Endothelial cell (in vitro differentiated cells): ENCODE results near the gene MAST1. TPM values are rescaled to one million over a fixed set of nuclear protein-coding genes. Genes with fewer than 3 reads are reported as not detected.

Experiments
- DNase-seq: peaks from one replicate; pipeline ENCODE4 v3.0.0; 2021; ENCODE audit warnings: low spot score
- H3K27ac Mint-ChIP-seq: one replicate; pipeline ENCODE4 v1.8.0; 2021; ENCODE audit warnings: mixed read lengths, inconsistent platforms; ENCODE audit not compliant: unreplicated experiment
- H3K27me3 Mint-ChIP-seq: one replicate; pipeline ENCODE4 v1.8.0; 2021; ENCODE audit warnings: mild to moderate bottlenecking, moderate library complexity, mixed read lengths, inconsistent platforms; ENCODE audit not compliant: unreplicated experiment
- H3K36me3 Mint-ChIP-seq: one replicate; pipeline ENCODE4 v1.8.0; 2021; ENCODE audit warnings: mild to moderate bottlenecking, low read depth, mixed read lengths, inconsistent platforms; ENCODE audit not compliant: unreplicated experiment
- H3K4me1 Mint-ChIP-seq: one replicate; pipeline ENCODE4 v1.8.0; 2021; ENCODE audit warnings: mild to moderate bottlenecking, mixed read lengths, inconsistent platforms; ENCODE audit not compliant: unreplicated experiment
- H3K4me3 Mint-ChIP-seq: one replicate; pipeline ENCODE4 v1.8.0; 2021; ENCODE audit warnings: mild to moderate bottlenecking, mixed read lengths, inconsistent platforms; ENCODE audit not compliant: unreplicated experiment
- H3K9me3 Mint-ChIP-seq: one replicate; pipeline ENCODE4 v1.8.0; 2021; ENCODE audit warnings: mixed read lengths, inconsistent platforms; ENCODE audit not compliant: unreplicated experiment
- CTCF ChIP-seq: fragments of 200-600 bp; sonication (generic); IDR thresholded peaks from one replicate; pipeline ENCODE4 v1.5.0; 2021; ENCODE audit warnings: antibody characterized with exemption; ENCODE audit not compliant: unreplicated experiment
- total RNA-seq: library from RNA; stranded (reverse); fragmentation: NEBNext Ultra II Directional; extraction: Animal tissue kit (Norgen Biotek cat#: 25700); gene quantifications from one replicate; pipeline ENCODE4 v1.2.1, GENCODE V29; 2021; ENCODE audit not compliant: unreplicated experiment

MAST1 gene
- total RNA-seq, 1 donor from 2014 or later = 4.1 TPM

DNA sequence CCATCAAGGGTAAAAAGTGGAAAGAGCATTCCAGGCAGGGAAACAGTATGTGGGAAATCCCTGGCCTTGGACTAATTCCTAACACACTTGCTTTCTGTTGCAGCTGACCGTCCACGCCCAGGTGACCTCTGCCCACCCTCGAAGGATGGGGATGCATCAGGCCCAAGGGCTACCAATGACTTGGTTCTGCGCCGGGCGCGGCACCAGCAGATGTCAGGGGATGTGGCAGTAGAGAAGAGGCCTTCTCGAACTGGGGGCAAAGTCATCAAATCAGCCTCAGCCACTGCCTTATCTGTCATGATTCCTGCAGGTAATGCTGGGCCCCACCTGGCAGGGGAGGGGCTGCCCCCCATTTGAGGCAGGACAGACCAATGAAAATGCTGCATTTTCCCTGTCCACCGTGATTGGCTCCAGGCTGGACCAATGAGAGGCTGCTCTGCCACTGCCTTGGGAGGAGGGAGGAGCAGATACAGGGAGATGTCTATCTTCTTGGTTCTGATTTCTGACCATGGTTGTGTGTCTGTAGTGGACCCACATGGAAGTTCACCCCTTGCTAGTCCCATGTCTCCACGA, 30.3 kb downstream of the MAST1 start:
- peaks cover 4% of the 10 kb centered on the region for H3K4me1 Mint-ChIP-seq
- peak overlapping the region; percentile 77 for H3K27ac Mint-ChIP-seq
- TF ChIP-seq CTCF = no peak
- H3K27me3 Mint-ChIP-seq = peaks cover 9% of the 10 kb centered on the region
- DNase-seq = no peak
- no peaks in the 10 kb centered on the region for H3K9me3 Mint-ChIP-seq
- H3K36me3 Mint-ChIP-seq = peaks cover 15% of the 10 kb centered on the region
- H3K4me3 Mint-ChIP-seq = peak overlapping the region; percentile 81

- DNase-seq = no peak
- Mint-ChIP-seq H3K4me1 (peaks cover 4% of the 10 kb centered on the region), H3K36me3 (peaks cover 15% of the 10 kb centered on the region), H3K27ac (no peak overlapping the region), H3K9me3 (no peaks in the 10 kb centered on the region), H3K4me3 (peak overlapping the region; percentile 63), H3K27me3 (peaks cover 8% of the 10 kb centered on the region)
- no peak for TF ChIP-seq CTCF
Measured at GRCh38 chr19:12871681-12872080, 33.4 kb downstream of the MAST1 start.

GRCh38 chr19:12872255-12872654, 33.9 kb downstream of the MAST1 start:
- DNase-seq = no peak
- no peak for TF ChIP-seq CTCF
- peak overlapping the region; percentile 63 for H3K4me3 Mint-ChIP-seq
- peaks cover 6% of the 10 kb centered on the region for H3K27me3 Mint-ChIP-seq
- peaks cover 15% of the 10 kb centered on the region for H3K36me3 Mint-ChIP-seq
- no peaks in the 10 kb centered on the region for H3K9me3 Mint-ChIP-seq
- peak overlapping the region; percentile 45 for H3K27ac Mint-ChIP-seq
- peaks cover under 1% of the 10 kb centered on the region for H3K4me1 Mint-ChIP-seq

DNA sequence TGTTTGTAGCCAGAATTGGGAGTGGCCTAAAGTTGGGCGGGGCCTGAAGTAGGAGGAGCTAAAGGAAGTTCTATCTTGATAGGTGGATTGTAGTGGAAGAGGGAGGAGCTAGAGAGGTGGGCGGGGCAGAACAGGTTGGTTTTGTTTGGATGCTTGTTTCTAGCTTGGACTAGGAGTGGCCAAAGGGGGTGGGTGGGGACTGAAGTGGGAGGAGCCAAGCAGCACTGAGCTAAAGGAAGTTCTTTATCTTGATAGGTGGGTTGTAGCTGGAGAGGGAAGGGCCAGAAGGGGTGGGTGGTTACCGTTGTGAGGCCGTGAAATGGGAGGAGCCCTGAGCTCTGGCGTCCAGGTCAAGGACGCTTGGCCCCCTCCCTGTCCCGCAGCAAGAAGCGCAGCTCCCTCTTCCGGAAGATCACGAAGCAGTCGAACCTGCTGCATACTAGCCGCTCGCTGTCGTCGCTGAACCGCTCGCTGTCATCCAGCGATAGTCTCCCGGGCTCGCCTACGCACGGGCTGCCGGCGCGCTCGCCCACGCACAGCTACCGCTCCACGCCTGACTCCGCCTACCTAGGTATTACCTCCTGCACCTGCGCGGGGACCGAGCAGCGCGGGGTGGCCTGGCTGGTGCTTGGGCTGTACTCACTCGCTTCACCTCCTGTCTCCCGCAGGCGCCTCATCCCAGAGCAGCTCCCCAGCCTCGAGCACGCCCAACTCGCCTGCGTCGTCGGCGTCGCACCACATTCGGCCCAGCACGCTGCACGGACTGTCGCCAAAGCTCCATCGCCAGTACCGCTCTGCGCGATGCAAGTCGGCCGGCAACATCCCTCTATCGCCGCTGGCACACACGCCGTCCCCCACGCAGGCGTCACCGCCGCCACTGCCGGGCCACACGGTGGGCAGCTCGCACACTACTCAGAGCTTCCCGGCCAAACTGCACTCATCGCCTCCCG, 34.9 kb downstream of the MAST1 start:
- TF ChIP-seq CTCF = no peak
- no peak overlapping the region for H3K4me3 Mint-ChIP-seq
- peaks cover 15% of the 10 kb centered on the region for H3K36me3 Mint-ChIP-seq

More for the DNA sequence above, 34.9 kb downstream of the MAST1 start:
- Mint-ChIP-seq H3K27ac (no peak overlapping the region), H3K27me3 (peaks cover 6% of the 10 kb centered on the region), H3K9me3 (no peaks in the 10 kb centered on the region), H3K4me1 (no peaks in the 10 kb centered on the region)
- DNase-seq = no peak
